GM19452 (cell line): ENCODE measurements around the gene KLK15.
"Not testable (repeated sequence)": the region's sequence is repeated elsewhere in the genome, so short reads cannot be mapped to it uniquely, and the experiment has no call there.

Experiments
- ATAC-seq: cut with Tn5 transposase; IDR thresholded peaks from one replicate; pipeline ENCODE4 v1.9.1; 2021; ENCODE audit not compliant: unreplicated experiment

KLK15 gene

DNA sequence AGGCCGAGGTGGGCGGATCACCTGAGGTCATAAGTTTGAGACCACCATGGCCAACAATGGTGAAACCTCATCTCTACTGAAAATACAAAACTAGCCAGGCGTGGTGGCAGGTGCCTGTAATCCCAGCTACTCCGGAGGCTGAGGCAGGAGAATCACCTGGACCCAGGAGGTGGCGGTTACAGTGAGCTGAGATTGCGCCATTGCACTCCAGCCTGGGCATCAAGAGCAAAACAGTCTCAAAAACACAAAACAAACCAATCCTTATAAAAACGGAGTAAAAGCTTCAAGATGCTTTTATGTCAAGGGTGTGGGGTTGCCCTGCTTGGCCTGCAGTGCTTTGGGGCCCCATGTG lies 36.0 kb downstream of the KLK15 start:
- ATAC-seq: no peak

DNA sequence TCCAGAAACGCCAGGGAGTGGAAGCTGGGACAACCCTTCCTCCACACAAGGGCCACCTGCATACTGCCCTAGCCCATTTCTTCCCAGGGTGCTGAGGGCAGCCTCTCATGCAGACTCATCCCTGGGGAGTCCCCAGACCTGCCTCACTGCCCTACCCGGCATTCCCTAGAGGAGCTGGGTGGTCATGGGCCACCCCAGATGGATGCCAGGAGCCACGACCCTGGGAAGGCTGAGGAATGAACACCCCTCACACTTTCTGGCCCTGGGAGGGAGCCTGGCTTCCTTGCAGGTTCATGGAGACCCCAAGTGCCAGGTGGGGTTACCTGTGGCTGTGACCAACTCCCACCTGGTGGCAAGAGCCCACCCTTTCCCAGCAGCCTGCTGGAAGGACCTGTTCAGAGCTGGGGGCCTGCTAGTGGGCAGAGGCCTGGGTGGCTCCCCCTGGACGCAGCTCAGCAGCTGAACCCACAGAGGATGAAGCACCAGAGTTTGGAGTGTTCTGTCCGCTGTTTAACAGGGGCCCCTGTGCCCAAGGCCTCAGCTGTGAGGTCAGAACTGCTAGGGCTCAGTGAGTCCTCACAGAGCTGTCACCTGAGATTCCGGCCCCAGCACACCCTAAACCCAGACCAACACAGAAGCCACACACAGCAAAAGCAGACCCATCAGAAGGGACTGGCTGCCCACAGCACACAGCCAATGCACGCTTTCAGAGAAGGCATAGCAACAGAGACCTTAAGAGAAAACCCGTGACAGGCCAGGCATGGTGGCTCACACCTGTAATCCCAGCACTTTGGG lies 36.5 kb downstream of the KLK15 start:
- ATAC-seq: no peak

DNA sequence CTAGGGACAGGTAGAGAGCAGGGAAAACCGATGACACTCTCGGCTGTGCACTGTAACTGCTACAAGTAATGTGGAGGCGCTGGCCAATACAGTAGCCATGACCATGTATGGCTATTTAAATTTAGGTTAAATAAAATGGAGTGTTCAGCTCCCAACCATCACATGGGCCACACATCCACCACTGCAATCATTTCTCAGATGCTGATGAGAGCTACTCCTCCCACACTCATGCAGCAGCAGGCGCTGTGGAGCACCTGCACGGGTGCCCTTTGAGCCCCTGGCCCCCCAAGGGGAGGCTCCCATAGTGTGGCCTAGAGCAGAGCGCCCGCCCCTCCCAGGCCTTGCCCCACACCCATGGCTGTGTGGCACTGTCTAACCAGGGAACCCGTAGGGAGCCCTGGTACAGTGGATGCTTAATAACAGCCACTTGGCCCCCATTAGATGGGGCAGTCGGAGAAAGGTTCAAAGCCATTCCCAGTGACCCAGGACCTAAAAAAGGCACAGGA lies 37.2 kb downstream of the KLK15 start:
- no peak for ATAC-seq

DNA sequence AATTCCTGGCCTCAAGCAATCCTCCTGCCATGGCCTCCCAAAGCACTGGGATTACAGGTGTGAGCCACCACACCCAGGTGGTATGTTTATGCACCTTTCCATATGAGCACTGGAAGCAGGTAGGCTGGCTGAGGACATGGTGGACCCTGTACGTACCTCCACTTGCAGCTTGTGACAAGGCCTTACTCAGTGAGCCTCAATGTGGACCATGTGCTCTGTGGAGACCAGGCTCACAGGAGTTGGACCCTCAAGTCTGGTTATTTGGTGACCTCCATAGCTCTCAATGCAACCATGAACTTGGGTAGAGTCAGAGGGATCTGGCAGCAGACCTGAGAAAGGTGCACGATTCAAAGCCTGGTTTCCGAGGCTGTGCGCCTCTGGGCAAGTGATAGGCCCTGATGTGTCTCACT lies 37.7 kb downstream of the KLK15 start:
- ATAC-seq: no peak

DNA sequence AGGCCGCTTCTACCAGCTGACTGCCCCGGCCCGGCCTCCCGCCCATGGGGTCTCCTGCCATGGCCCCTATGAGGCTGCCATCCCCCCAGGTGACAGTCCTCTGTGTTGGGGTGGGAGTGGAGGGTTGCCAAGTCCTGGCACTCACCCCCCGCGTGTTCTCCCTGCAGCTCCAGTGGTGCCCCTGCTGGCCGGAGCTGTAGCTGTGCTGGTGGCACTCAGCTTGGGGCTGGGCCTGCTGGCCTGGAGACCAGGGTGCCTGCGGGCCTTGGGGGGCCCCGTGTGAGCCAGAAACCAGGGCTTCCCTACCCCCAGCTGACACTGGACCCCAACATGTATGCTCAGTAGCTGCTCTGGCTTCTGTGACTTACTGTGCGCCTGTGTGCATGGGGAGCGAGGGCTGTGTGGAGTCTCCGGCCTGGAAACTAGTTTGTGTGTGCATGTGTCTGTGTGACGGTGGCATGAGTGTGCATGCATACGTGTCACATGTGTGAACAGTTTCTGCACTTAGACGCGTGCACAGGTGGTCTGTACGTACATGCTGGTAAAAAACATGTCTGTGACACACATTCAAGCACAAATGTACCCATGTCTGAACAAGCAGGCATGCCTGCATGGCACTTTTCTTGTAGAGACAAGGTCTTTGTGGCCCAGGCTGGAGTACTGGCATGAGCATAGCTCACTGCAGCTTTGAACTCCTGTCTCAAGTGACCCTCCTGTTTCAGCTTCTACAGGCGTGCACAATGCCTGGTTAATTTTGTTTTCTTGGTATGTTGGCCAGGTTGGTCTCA lies 38.3 kb downstream of the KLK15 start:
- no peak for ATAC-seq

DNA sequence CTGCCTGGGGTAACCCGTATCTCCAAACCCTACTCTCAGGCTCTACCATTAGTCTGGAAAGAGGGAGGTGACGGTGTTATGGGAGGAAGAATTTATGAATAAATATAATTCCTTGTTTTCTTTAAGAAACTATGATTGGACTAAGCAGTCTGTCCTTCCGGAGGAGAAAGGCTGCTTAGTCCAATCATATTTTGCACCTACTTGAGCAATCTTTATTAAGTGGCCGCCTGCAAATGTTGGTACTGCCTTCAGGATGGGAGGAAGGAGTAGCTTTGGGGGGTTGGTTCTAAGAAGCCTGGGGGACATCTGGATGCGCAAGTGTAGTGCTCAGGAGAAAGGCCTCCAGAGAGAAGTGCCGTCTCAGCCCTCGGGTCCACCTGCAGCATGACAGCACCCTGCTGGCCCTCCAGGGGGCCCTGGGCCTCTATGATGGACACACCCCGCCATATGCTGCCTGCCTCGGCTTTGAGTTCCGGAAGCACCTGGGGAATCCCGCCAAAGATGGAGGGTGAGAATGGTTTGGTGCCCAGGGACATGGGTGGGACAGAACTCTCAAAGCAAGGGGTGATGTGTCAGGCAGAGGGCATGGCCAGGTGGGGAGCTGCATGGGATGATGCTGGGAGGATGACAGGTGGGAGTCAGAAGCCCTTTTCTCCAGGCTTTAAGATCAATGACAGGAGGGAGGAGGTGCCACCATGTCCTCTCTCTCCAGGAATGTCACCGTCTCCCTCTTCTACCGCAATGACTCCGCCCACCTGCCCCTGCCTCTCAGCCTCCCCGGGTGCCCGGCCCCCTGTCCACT lies 39.1 kb downstream of the KLK15 start:
- no peak for ATAC-seq

DNA sequence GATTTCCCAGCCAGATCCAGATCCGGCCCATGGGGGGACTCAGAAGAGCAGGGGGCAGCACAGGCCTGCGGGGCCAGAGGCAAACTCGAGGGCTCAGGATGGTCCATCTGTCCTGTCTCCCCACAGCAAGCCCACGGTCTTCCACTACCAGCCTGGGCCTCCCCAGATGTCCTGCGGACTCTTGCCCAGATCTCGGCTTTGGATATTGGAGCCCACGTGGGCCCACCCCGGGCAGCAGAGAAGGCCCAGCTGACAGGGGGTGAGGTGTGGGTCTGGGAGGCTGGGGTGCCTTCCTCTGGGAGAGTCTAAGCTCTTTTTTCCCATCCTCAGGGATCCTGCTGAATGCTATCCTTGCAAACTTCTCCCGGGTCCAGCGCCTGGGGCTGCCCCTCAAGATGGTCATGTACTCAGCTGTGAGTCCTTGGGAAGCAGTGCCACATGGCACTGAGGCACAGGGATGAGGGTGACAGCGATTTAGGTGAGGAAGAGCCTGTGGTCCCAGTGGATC lies 39.8 kb downstream of the KLK15 start:
- ATAC-seq: no peak

DNA sequence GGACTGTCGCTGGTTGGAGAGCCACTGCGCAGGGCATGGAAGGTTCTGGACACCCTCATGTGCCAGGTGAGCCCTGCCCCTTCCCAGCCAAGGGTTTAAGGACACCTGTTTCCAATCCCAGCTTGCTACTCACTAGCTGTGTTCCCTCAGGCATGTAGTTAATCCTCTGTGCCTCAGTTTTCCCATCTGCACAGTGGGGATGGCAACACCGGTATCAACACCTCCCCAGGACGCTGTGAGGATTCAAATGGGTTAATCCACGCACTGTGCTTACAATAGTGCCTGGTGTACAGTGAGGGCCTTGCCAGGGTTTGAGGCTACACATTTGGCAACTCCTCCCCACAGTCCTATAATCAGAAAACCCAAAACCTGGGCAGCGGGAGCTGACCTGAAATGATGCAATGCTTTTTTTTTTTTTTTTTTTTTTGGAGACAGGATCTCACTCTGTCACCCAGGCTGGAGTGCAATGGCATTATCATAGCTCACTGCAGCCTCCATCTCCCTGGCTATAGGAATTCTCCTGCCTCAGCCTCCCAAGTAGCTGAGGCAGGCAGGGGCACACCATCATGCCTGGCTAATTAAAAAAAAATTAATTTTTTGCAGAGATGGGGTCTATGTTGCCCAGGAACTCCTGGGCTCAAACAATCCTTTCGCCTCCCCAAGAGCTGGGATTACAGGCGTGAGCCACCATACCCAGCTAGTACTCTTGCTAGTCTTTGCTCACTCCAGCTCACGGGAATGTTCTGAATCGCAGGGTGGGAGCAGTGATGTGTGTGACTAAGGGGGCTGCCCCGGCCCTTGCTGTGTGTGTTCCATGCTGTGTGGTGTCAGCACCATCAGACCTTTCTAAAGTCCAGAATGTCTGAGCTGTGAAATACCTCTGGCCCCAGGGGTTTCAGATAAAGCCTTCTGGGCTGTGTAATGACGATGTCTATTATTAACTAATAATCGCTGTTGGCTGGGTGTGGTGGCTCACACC lies 40.8 kb downstream of the KLK15 start:
- ATAC-seq: no peak

DNA sequence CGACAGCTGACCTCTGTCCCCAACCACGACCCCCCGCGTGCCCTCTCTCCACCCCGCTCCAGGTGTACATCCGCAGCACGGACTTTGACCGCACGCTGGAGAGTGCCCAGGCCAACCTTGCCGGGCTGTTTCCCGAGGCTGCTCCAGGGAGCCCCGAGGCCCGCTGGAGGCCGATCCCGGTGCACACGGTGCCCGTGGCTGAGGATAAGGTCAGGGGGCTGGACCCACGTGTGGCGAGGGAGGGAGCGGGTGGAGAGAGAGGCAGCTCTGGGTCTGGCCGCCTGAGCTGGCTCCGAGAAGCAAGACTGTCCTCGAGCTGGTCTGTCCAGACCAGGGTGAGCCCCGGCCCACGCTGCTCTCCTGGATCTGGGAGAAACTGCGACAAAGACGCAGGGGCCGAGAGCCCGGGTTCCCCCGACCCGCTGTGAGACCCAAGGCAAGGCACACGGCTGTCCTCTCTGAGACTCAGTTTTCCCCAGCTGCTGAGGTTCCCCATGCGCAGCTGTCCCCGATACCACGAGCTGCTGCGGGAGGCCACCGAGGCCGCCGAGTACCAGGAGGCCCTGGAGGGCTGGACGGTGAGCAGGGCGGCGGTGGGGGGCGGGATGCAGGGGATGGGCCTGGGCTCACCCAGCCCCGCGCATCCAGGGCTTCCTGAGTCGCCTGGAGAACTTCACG lies 41.6 kb downstream of the KLK15 start:
- ATAC-seq: no peak

DNA sequence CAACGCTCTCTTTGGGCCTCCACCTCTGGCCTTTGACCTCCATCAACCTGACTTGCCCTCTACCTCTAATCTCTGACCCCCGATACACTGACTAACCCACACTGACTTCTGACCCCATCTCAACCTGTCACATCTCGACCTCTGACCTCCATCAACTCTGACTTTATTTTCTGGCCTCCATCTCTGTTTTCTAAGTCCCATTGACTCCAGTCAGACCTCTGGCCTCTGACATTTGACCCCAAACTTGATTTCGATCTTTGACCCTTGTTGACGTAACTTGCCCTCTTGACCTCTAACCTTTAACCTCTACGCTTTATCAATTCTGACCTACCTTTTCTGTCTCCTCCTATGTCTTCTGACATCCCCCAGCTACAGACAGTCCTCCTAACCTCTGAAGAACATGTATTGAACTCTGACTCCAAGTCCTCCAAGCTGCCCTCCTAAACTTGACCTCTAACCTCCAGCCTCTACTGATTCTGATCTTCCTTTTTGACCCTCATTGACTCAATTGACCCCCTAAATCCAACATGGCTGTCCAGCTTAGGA lies 42.4 kb downstream of the KLK15 start:
- no peak for ATAC-seq

DNA sequence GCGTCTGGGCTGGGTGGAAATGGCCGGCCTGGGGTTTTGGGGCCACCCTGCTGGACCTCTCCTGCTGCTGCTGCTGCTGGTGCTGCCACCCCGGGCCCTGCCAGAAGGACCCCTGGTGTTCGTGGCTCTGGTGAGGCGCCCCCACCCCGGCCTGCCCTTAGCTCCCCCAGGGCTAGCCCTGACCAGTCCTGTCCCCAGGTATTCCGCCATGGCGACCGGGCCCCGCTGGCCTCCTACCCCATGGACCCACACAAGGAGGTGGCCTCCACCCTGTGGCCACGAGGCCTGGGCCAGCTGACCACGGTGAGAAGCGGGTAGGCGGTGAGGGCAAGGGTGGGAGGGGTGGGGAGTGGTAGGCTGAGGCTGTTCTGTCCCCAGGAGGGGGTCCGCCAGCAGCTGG lies 43.0 kb downstream of the KLK15 start, which contains the start of gene ACP4:
Gene ACP4 (plus strand): TSS at position 20 of the 400 bp plus-strand sequence. CDS start 0 bp downstream, at position 20.
- no peak for ATAC-seq

DNA sequence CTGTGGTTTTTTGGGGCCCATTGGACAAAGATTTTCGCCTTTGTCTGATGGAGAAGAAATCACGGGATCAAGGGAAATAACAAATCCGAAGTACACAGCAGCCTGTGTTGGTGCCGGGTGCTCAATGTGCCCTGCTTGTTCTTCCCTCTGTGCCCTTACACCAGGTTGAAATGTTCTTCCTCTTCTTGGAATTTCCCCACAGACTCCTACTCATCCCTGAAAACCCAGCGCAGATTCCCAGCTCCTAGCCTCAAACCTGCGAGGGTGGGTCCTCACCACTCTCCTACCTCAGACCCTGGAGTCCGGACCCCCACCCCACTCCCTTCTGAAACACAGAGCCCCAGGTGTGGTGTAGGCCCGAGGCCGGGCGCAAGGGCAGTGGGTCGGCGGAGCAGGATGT lies 48.0 kb downstream of the KLK15 start:
- ATAC-seq: no peak

DNA sequence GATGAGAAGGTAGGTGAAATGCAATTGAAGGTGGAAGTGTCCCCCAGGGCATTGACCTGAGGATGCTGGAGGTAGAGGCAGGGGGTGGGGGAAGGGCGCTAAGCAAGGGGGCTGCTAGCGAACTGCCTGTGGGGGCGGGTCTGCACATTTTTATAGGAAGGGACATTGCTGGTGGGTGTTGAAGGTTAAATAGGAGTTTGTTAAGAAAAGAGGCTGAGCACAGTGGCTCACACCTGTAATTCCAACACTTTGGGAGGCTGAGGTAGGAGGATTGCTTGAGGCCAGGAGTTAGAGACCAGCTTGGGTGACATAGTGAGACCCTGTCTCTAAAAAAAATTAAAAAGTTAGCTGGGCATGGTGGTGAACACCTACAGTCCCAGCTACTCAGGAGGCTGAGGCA lies 48.7 kb downstream of the KLK15 start:
- ATAC-seq: no peak

DNA sequence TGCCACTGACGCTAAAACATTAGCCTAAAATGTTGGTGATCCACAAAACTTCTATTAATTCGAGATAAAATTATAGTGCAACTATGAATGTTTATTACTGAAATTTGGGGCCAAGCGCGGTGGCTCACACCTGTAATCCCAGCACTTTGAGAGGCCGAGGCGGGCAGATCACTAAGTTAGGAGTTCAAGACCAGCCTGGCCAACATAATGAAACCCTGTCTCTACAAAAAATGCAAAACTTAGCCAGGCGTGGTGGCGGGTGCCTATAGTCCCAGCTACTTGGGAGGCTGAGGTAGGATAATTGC lies 49.6 kb downstream of the KLK15 start:
- not testable (repeated sequence) for ATAC-seq

DNA sequence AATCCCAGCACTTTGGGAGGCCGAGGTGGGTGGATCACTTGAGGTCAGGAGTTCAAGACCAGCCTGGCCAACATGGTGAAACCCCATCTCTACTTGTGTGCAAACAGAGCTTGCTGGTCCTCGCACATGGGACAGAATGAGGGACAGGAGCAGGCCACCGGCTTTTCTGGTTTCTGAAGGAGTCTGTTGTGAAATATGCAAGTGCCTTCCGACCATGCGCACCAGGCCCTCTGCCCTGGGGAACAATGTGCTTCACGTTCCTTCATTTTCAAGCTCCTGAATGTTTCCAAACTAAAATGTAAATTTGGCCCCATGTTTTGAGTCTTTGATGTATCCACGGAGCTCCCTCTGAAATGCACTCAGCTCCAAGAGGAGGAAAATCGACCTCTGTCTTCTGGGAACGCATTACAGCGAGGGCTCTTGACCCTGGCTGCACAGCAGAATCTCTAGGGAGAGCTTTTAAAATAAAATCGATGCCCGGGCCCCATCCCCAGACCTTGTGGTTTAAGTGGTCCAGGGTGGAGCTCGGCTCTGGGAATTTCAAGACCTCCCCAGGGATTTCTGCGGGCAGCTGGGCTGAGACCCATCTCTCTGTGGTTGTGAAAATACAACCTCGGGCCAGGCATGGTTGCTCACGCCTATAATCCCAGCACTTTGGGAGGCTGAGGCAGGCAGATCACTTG lies 52.5 kb downstream of the KLK15 start:
- no peak for ATAC-seq

DNA sequence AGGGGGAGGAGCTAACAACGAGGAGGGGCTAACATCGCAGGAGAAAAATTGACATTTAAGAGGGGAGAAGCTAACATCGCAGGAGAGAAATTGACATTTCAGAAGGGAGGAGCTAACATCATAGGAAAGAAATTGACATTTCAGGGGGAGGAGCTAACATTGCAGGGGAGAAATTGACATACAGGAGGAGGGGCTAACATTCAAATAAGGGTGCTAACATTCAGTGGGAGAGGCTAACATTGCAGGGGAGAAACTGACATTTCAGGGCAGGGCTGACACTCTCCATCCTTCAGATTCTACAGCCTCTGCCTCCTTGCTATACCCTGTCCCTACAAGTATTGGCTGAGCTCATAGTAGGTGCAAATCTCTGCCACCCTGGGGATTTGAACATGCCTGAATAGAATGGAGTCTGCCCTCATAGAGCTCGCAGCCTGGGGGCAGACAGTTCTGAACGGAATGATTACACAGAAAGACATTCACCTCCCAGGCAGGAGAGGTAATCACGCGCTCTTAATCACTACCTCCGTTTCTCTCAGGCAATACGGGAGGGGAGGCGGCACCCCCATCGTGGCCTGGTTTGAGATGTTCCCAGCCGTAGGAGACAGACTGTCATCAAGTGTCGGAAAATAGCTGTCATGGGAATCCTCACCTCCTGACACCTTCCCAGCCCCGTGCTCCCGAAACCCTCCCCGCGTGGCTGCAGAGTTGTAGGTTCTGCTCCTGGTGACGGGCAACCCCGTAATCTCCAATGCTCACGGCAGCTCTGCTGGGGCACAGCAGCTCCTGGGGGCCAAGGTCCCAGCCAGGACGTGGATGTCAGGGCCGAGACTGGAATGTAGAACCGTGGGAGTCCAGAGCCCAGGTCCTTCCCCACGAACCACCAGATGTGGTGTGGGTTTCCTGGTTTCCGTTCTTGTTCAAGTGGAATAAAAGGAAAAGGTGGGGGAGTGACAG lies 53.6 kb downstream of the KLK15 start:
- ATAC-seq: no peak

DNA sequence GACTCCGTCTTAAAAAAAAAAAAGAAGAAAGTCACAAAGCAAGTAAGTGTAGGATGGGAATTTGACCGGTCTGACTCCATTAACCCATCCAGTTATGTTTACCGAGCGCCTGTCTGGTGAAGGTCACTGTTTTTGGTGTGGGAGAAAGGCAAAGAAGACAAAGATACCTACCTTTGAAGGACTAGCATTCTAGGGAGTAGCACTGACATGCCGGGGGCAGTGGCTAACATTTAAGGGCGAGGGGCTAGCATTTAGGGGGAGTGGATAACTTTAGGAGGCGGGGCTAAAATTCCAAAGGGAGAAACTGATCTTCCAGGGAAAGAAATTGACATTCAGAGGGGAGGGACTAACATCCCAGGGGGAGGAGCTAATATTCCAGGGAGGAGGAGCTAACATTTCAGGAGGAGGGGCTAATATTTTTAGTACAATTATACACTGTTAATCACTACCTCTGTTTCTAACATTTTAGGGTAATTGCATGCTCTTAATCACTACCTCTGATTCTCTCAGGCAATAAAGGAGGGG lies 54.4 kb downstream of the KLK15 start:
- no peak for ATAC-seq
